ENCODE results near the gene SUSD4. TPM values are rescaled to one million over a fixed set of nuclear protein-coding genes. Genes with fewer than 3 reads are reported as not detected.
"Not testable (repeated sequence)": the region's sequence is repeated elsewhere in the genome, so short reads cannot be mapped to it uniquely, and the experiment has no call there.

Gene SUSD4
- total RNA-seq, 3 donors from 2014 or later (not counting 1 experiment from before 2014, with no cell fraction given), result 0.60 to 1.1 TPM; not detected in 1

DNA sequence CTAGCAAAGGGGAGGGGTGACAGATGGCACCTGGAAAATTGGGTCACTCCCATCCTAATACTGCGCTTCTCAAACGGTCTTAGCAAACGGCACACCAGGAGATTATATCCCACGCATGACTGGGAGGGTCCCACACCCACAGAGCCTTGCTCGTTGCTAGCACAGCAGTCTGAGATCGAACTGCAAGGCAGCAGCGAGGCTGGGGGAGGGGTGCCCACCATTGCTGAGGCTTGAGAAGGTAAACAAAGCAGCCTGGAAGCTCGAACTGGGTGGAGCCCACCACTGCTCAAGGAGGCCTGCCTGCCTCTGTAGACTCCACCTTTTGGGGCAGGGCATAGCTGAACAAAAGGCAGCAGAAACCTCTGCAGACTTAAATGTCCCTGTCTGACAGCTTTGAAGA lies 85.7 kb downstream of the SUSD4 start:
- DNase-seq; H3K4me1 Mint-ChIP-seq; H3K36me3 Mint-ChIP-seq; H3K9me3 ChIP-seq (ENCODE audit: control insufficient read depth, insufficient read depth, low read length); H3K36me3 ChIP-seq (ENCODE audit: control insufficient read depth, insufficient read depth, low read length); H3K4me3 Mint-ChIP-seq; H3K4me1 ChIP-seq (ENCODE audit: control insufficient read depth, insufficient read depth, low read length); H3K27ac ChIP-seq (ENCODE audit: low read length); intact Hi-C loops (cut with micrococcal nuclease); H3K27ac Mint-ChIP-seq; ATAC-seq; H3K27me3 ChIP-seq (ENCODE audit: control insufficient read depth, insufficient read depth, low read length); H3K9me3 Mint-ChIP-seq; H3K4me3 ChIP-seq (ENCODE audit: low read length): not testable (repeated sequence)
- 93% methylated on average over 8 of the region's 8 CpGs for WGBS (ENCODE audit: insufficient coverage)
- peaks cover 0 to 12% of the 10 kb centered on the region in 2 donors for H3K27me3 Mint-ChIP-seq (ENCODE audit: low read depth in 2 of 2)

GRCh38 chr1:223276029-223276428 lies 87.9 kb downstream of the SUSD4 start:
- Histone ChIP-seq H3K9me3 (ENCODE audit: control insufficient read depth, insufficient read depth, low read length) (no peaks in the 10 kb centered on the region), H3K4me1 (ENCODE audit: control insufficient read depth, insufficient read depth, low read length) (no peaks in the 10 kb centered on the region), H3K36me3 (ENCODE audit: control insufficient read depth, insufficient read depth, low read length) (no peaks in the 10 kb centered on the region), H3K4me3 (ENCODE audit: low read length) (no peak overlapping the region), H3K27ac (ENCODE audit: low read length) (no peak overlapping the region), H3K27me3 (ENCODE audit: control insufficient read depth, insufficient read depth, low read length) (no peaks in the 10 kb centered on the region)
- ATAC-seq (no peak), DNase-seq (no peak)
- 87% methylated on average over 4 of the region's 4 CpGs for WGBS (ENCODE audit: insufficient coverage)
- intact Hi-C loops (cut with micrococcal nuclease), result no loop called here
- TF ChIP-seq, protein P1, sequence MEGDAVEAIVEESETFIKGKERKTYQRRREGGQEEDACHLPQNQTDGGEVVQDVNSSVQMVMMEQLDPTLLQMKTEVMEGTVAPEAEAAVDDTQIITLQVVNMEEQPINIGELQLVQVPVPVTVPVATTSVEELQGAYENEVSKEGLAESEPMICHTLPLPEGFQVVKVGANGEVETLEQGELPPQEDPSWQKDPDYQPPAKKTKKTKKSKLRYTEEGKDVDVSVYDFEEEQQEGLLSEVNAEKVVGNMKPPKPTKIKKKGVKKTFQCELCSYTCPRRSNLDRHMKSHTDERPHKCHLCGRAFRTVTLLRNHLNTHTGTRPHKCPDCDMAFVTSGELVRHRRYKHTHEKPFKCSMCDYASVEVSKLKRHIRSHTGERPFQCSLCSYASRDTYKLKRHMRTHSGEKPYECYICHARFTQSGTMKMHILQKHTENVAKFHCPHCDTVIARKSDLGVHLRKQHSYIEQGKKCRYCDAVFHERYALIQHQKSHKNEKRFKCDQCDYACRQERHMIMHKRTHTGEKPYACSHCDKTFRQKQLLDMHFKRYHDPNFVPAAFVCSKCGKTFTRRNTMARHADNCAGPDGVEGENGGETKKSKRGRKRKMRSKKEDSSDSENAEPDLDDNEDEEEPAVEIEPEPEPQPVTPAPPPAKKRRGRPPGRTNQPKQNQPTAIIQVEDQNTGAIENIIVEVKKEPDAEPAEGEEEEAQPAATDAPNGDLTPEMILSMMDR (IDR thresholded peaks at IDR 0.05), result no peak
- Mint-ChIP-seq H3K27me3 (ENCODE audit: low read depth in 2 of 2) (peaks cover 0 to 10% of the 10 kb centered on the region in 2 donors), H3K9me3 (no peaks in the 10 kb centered on the region), H3K36me3 (no peaks in the 10 kb centered on the region), H3K4me1 (no peaks in the 10 kb centered on the region), H3K4me3 (no peak overlapping the region), H3K27ac (no peak overlapping the region)

DNA sequence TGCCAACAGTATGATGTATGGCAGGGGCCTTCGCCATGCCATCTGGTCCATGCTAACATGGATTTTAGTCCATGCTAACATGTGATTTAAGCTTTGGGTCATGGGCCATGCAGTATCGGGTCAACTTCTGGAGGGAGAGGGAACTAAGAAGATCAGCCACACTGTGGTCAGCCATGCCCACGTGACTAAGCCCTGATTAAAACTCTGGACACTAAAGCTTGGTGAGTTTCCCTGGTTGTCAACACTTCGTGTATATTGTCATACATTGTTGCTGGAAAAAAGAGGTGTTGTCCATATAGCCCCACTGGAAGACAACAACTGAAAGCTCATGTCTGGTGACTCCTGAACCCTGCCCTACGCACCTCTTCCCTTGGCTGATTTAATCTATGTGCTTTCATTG lies 90.5 kb downstream of the SUSD4 start:
- 84% methylated on average over 5 of the region's 5 CpGs for WGBS (ENCODE audit: insufficient coverage)
- Histone ChIP-seq H3K4me1 (ENCODE audit: control insufficient read depth, insufficient read depth, low read length) (no peaks in the 10 kb centered on the region), H3K9me3 (ENCODE audit: control insufficient read depth, insufficient read depth, low read length) (no peaks in the 10 kb centered on the region), H3K36me3 (ENCODE audit: control insufficient read depth, insufficient read depth, low read length) (no peaks in the 10 kb centered on the region), H3K4me3 (ENCODE audit: low read length) (no peak overlapping the region), H3K27ac (ENCODE audit: low read length) (no peak overlapping the region), H3K27me3 (ENCODE audit: control insufficient read depth, insufficient read depth, low read length) (no peaks in the 10 kb centered on the region)
- H3K4me3 Mint-ChIP-seq, result no peak overlapping the region
- DNase-seq (no peak), ATAC-seq (no peak)
- intact Hi-C loops (cut with micrococcal nuclease), result no loop called here
- no peaks in the 10 kb centered on the region for H3K36me3 Mint-ChIP-seq
- no peaks in the 10 kb centered on the region for H3K9me3 Mint-ChIP-seq
- peaks cover 9 to 14% of the 10 kb centered on the region in 2 donors for H3K27me3 Mint-ChIP-seq (ENCODE audit: low read depth in 2 of 2)
- no peak overlapping the region for H3K27ac Mint-ChIP-seq
- no peaks in the 10 kb centered on the region for H3K4me1 Mint-ChIP-seq
- TF ChIP-seq, protein P1 (IDR thresholded peaks at IDR 0.05), result no peak

DNA sequence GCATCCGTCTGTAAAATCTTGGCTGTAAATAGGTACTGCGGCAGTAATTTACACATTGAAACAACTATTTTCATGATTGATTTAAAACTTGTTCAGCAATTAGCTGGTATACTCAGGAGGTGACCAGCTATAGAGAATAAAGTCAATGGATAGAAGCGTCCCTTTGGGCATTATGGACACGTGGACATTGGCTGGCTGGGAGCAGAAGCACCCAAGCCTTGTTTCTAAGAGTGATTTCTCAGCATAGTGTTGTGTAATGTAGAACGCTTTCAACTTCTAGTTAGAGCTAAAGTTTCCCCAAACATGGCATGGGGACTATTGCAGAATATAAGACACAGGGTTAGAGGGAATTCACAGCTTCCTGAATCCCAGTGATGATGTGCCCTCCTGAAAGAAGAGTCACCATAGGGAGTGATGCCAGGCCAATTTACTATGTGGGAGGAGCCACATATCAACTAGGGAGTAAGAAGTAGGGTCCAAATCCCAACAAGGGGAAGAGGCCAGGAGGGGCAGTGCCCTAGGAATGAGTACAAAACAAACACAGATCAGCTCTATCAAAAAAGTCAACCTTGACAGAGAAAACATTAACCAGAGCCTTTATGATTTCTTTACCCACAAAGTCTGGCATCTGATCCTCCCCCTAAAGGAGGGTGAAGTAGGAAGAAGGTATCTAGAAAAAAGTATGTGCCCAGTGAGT lies 92.7 kb downstream of the SUSD4 start:
- Histone ChIP-seq H3K9me3 (ENCODE audit: control insufficient read depth, insufficient read depth, low read length) (no peaks in the 10 kb centered on the region), H3K4me3 (ENCODE audit: low read length) (no peak overlapping the region), H3K4me1 (ENCODE audit: control insufficient read depth, insufficient read depth, low read length) (no peaks in the 10 kb centered on the region), H3K27me3 (ENCODE audit: control insufficient read depth, insufficient read depth, low read length) (no peaks in the 10 kb centered on the region), H3K27ac (ENCODE audit: low read length) (no peak overlapping the region), H3K36me3 (ENCODE audit: control insufficient read depth, insufficient read depth, low read length) (no peaks in the 10 kb centered on the region)
- Mint-ChIP-seq H3K4me3 (no peak overlapping the region), H3K36me3 (no peaks in the 10 kb centered on the region), H3K9me3 (no peaks in the 10 kb centered on the region), H3K27ac (no peak overlapping the region), H3K4me1 (no peaks in the 10 kb centered on the region), H3K27me3 (ENCODE audit: low read depth in 2 of 2) (peaks cover 9 to 18% of the 10 kb centered on the region in 2 donors)
- 97% methylated on average over 4 of the region's 5 CpGs for WGBS (ENCODE audit: insufficient coverage)
- intact Hi-C loops (cut with micrococcal nuclease), result no loop called here
- TF ChIP-seq, protein P1 (IDR thresholded peaks at IDR 0.05), result no peak
- ATAC-seq, result no peak
- DNase-seq, result no peak

Data from natural killer cell (primary cell).